ENCODE data around the gene PAX7.

The PAX7 gene

DNA sequence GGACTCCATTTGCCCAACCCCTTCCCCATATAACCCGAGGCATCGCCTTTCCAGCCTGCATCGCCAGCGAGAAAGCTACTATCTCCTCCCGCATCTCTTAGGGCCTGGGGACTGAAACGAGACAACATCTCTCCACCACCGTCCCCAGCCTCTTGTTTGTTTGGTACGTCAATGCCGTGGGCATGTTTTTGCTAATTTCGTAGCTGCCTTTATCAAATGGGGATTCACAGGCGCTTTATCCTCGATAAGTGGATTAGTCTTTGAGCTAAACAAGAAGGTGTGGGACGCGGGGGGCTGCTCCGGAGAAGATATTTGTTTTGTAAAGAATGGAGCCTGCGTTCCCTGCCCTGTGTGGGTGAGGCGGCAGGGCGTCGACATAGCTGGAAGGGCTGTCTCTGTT, 91.6 kb downstream of the PAX7 start:
- Mint-ChIP-seq H3K9me3 (no peaks in the 10 kb centered on the region), H3K27me3 (ENCODE audit: low read depth) (peaks cover 57% of the 10 kb centered on the region), H3K36me3 (ENCODE audit: low read depth) (no peaks in the 10 kb centered on the region), H3K27ac (no peak overlapping the region), H3K4me1 (ENCODE audit: low read depth) (no peaks in the 10 kb centered on the region), H3K4me3 (no peak overlapping the region)
- DNase-seq (ENCODE audit: low spot score), result no peak

DNA sequence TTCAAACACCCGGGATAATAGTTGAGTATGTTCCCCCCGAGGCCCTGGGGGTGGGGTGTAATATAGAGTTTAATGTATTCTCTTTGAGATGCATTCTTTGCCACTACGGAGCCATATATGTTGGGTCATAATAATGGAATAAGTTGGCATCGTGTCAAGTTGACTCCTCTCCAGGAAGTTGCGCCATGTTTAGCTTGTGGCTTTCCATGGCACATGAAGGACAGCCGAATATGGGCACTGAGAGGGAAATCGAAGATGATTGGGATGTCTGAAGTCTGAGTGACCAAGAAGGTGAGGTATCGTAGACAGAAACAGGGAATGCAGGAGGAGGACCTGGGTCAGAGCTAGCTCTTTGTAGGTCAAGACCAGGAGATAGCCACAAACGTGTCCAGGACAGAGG, 92.6 kb downstream of the PAX7 start:
- H3K36me3 Mint-ChIP-seq (ENCODE audit: low read depth), result no peaks in the 10 kb centered on the region
- H3K4me3 Mint-ChIP-seq, result no peak overlapping the region

DNA sequence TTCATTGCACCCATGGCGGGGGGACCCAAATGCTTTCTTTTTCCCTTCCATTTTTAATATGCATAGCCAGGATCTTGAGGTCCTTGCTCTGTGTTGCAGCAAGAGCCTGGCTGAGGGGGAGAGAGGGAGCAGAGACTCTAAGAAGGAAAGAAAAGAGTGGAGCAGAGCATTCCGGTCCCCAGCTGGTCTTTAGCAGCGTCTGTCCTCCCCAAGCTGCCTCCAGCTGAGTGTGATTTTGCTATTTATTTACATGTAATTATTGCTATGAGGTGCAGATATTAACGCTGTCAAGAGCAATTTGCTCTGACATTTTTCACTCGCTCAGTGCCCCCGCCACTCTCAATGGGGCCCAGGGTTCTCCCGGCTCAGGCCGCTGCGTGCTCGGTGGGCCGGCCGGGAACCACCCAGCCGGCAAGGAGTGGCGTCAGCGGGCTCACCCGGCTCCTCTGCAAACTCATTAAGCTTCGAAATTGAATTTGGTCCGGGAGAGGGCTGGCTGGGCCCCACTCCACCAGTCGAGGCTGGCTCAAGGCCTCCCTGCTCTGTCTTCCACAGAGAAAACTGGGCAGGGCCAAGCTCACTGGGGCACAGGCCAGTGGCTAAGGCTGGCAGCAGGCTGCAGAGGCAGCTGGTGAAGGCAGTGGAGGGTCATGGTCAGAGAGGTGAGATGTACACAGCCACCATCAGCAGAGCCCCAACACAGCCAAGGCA, 93.2 kb downstream of the PAX7 start:
- H3K4me1 Mint-ChIP-seq (ENCODE audit: low read depth), result no peaks in the 10 kb centered on the region
- peaks cover 43% of the 10 kb centered on the region for H3K27me3 Mint-ChIP-seq (ENCODE audit: low read depth)
- H3K9me3 Mint-ChIP-seq, result no peaks in the 10 kb centered on the region
- no peaks in the 10 kb centered on the region for H3K36me3 Mint-ChIP-seq (ENCODE audit: low read depth)
- no peak overlapping the region for H3K4me3 Mint-ChIP-seq
- no peak overlapping the region for H3K27ac Mint-ChIP-seq
- DNase-seq (ENCODE audit: low spot score), result no peak

More for the DNA sequence above, 92.6 kb downstream of the PAX7 start:
- Mint-ChIP-seq H3K9me3 (no peaks in the 10 kb centered on the region), H3K27ac (no peak overlapping the region), H3K4me1 (ENCODE audit: low read depth) (no peaks in the 10 kb centered on the region), H3K27me3 (ENCODE audit: low read depth) (peaks cover 48% of the 10 kb centered on the region)
- DNase-seq (ENCODE audit: low spot score), result no peak

DNA sequence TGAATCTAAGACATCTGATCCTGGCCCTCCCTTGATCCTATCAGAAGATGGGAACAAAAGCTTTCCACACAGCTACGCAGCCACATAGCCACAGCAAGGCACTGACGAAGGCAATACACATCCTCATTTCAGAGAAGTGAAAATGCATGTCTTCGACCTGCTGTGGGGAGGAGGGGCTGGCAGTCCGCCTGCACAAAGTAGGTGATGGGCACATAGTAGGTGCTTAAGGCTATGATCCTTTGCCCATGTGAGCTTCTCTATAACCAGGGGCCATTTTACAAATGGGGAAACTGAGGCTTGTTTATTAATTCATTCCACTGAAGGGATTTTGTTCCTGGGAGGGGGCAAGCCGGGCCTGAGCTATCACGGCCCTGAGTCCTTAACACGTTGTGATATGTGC, 94.2 kb downstream of the PAX7 start:
- no peak overlapping the region for H3K4me3 Mint-ChIP-seq
- H3K9me3 Mint-ChIP-seq, result no peaks in the 10 kb centered on the region
- H3K4me1 Mint-ChIP-seq (ENCODE audit: low read depth), result no peaks in the 10 kb centered on the region
- no peaks in the 10 kb centered on the region for H3K36me3 Mint-ChIP-seq (ENCODE audit: low read depth)
- H3K27ac Mint-ChIP-seq, result no peak overlapping the region
- H3K27me3 Mint-ChIP-seq (ENCODE audit: low read depth), result peaks cover 40% of the 10 kb centered on the region
- no peak for DNase-seq (ENCODE audit: low spot score)

DNA sequence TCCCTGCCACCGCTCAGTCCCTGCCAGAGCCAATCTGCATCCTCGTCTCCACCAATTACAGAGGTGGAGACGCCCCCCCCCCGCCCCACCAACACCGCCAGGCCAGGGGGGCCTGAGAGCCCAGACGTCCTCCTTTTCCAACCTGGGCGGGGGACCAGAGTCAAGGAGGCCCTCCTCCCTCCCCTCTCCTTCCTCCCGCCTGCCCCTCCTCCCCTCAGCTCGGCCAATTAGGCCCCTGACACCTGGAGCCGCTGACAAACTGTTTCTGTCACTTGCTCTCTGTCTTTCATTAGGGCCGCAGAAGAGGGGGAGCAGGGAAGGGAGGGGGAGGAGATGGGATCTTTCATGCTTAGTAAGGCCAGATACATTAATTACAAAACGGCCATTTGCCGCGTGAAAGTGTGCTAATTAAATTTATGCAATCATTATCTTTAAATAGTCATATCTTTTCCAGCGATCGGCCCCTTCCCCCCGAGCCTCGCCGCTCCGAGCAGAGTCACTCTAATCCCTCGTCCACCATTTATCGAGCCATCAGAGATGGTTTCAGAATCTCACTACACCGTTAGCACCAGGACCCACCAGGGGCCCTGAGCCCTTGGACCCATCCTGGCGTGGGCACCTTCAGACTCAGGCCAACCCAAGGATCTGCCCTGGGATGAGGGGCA, 94.7 kb downstream of the PAX7 start:
- Mint-ChIP-seq H3K27ac (no peak overlapping the region), H3K27me3 (ENCODE audit: low read depth) (peaks cover 40% of the 10 kb centered on the region), H3K9me3 (no peaks in the 10 kb centered on the region), H3K36me3 (ENCODE audit: low read depth) (no peaks in the 10 kb centered on the region), H3K4me1 (ENCODE audit: low read depth) (no peaks in the 10 kb centered on the region), H3K4me3 (no peak overlapping the region)
- no peak for DNase-seq (ENCODE audit: low spot score)

DNA sequence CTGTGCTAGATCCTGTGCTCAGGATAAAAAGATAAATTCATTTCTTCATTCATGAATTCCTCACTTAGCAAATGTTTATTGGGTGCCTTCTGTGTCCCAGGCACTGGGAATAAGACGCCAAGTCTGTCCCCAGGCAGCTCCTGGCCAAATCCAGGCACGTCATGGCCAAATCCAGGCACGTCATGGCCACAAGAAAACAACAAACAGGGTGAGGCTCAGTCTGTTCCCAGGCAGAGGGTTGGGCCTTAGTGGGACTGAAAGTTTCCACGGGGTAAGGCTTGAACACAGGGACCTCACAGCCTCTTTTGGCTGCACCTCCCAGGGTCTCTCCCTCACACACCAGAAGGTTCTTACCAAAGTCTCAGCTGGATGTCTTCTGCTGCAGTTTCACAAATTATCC, 95.7 kb downstream of the PAX7 start:
- Mint-ChIP-seq H3K4me1 (ENCODE audit: low read depth) (no peaks in the 10 kb centered on the region), H3K36me3 (ENCODE audit: low read depth) (no peaks in the 10 kb centered on the region), H3K4me3 (no peak overlapping the region), H3K9me3 (no peaks in the 10 kb centered on the region), H3K27ac (no peak overlapping the region), H3K27me3 (ENCODE audit: low read depth) (peaks cover 37% of the 10 kb centered on the region)
- DNase-seq (ENCODE audit: low spot score), result no peak

DNA sequence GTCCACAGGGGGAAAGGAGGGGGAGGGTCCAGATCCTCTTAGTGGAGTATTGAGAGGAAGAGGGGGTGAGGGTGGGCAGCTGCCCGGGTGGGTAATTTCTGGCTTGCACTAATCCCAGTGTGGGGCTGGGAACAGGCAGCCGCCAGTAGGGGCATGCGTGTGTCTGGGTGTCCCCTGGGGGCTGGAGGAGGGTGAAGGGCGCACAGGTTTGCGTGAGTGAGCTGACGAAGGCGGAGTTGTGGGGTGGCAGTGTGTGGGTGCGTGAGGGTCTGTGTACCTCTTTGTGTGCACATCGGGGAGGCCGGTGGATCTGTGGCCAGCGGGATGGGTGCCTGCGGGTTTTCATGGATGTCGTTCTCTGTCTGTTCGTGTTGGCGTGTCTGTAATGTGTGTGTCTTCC, 97.3 kb downstream of the PAX7 start:
- no peak for DNase-seq (ENCODE audit: low spot score)
- Mint-ChIP-seq H3K36me3 (ENCODE audit: low read depth) (no peaks in the 10 kb centered on the region), H3K9me3 (no peaks in the 10 kb centered on the region), H3K4me3 (no peak overlapping the region), H3K4me1 (ENCODE audit: low read depth) (no peaks in the 10 kb centered on the region), H3K27me3 (ENCODE audit: low read depth) (peaks cover 36% of the 10 kb centered on the region), H3K27ac (no peak overlapping the region)

DNA sequence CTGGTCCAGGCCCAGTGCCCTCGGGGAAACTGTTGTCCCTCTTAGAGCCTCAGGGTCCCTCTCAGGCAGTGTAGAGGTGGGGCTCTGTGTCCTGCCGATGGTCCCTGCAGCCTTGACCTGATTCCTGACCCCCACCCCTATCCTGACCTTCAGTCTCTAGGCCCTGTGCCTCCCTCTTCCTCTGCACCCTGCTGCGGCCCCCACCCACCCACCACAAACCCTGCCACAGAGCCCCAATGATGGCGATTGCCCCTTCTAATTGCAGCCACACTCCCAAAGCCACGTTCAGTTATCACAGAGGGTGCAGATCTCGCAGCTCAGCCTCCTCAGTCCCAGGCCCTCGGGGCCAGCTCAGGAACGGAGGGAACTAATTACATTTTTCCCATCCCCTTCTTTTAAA, 99.7 kb downstream of the PAX7 start:
- Mint-ChIP-seq H3K9me3 (no peaks in the 10 kb centered on the region), H3K36me3 (ENCODE audit: low read depth) (no peaks in the 10 kb centered on the region), H3K27me3 (ENCODE audit: low read depth) (peaks cover 19% of the 10 kb centered on the region), H3K4me3 (no peak overlapping the region), H3K4me1 (ENCODE audit: low read depth) (no peaks in the 10 kb centered on the region), H3K27ac (no peak overlapping the region)
- DNase-seq (ENCODE audit: low spot score), result no peak

DNA sequence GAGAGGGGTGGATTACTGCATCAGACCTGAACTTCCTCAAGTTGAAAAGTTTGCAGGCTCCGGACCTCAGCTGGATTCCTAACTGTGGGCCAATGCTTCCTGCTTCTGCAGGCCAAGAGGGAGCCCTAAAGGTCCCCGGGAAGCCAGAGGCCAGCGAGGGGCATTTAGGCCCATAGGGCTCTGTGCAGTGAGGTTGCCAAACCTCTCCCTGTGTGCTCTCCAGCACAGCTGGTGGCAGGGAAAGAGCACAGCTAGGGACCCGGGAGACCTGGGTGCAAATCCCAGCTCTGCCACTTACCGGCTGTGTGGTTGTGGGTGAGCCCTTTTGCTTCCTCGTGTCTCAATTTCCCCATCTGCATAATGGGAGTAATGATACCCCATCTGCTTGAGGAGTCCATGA, 100.5 kb downstream of the PAX7 start:
- Mint-ChIP-seq H3K27ac (no peak overlapping the region), H3K36me3 (ENCODE audit: low read depth) (no peaks in the 10 kb centered on the region), H3K4me3 (no peak overlapping the region), H3K4me1 (ENCODE audit: low read depth) (no peaks in the 10 kb centered on the region), H3K27me3 (ENCODE audit: low read depth) (peaks cover 13% of the 10 kb centered on the region), H3K9me3 (no peaks in the 10 kb centered on the region)
- DNase-seq (ENCODE audit: low spot score), result no peak

DNA sequence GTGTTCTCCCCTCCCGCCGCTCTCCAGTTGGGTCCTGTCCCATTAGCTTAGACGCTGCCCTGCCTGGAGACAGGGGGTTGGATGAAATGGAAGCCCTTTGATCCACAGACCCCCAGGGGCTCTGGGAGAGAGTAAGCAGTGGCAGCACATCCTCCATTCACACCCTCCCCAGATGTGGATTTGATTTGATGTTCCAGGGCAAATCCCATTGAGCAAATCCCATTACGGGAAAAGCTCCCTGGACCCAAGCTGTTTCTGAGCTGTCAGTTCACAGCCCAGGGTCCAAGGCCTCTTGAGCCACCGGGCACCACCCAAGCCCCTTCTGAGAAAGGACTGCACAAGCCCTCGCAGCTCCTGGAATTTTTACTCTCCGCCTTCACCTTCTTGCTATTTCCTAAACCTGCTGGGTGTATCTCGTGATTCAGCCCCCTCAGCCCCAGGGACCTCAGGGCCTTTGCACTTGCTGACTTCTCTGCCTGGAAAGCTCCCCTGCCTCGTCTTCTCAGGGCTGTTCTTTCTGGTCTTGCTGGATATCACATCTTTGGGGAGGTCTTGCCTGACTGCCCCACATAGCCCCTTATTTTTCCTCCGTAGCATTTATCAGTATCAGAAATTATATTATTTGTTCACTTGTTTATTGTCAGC, 101.1 kb downstream of the PAX7 start:
- Mint-ChIP-seq H3K36me3 (ENCODE audit: low read depth) (no peaks in the 10 kb centered on the region), H3K4me1 (ENCODE audit: low read depth) (no peaks in the 10 kb centered on the region), H3K9me3 (no peaks in the 10 kb centered on the region), H3K4me3 (no peak overlapping the region), H3K27me3 (ENCODE audit: low read depth) (peaks cover 10% of the 10 kb centered on the region), H3K27ac (no peak overlapping the region)
- DNase-seq (ENCODE audit: low spot score), result no peak

DNA sequence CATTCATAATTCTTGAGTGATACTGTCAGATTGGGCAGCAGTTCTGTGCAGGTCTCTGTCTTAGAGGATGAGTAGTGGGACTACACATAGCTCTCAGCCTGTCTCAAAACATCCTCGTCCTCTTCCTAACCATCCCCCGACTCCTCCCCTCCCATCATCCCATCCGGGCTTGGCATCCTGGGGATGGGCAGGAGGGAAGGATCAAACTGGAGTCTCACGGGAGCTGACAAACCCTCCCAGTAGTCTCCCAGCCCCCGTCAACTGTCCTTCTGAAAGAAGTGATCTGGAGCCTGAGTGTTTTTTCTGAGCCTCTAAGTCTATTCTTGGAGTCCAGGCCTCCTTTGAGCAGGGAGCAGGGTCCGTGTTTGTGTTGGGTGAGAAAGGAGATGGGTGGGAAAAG, 102.0 kb downstream of the PAX7 start:
- no peaks in the 10 kb centered on the region for H3K4me1 Mint-ChIP-seq (ENCODE audit: low read depth)
- DNase-seq (ENCODE audit: low spot score), result no peak
- no peak overlapping the region for H3K4me3 Mint-ChIP-seq
- H3K9me3 Mint-ChIP-seq, result no peaks in the 10 kb centered on the region
- H3K27ac Mint-ChIP-seq, result no peak overlapping the region
- peaks cover 7% of the 10 kb centered on the region for H3K27me3 Mint-ChIP-seq (ENCODE audit: low read depth)
- H3K36me3 Mint-ChIP-seq (ENCODE audit: low read depth), result no peaks in the 10 kb centered on the region

DNA sequence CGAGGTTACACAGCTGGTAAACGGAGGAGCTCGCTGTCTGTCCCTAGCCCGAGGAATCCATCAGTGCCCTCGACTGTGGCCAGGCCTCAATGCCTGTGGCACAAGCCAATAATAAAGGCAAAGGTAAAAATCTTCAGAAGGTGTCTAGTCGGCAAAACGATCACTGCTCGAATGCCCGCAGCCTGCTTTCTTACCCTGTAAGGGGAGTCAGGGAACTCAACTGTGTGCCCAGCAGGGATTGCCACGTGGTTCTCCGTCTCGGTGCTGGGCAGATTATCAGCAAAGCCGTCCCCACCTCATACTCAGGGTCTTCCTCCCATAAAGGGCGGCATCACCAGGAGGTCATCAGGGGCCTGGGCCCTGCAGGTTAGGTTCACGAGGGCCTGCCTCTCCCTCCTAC, 103.4 kb downstream of the PAX7 start:
- Mint-ChIP-seq H3K27me3 (ENCODE audit: low read depth) (peaks cover 7% of the 10 kb centered on the region), H3K36me3 (ENCODE audit: low read depth) (no peaks in the 10 kb centered on the region), H3K27ac (no peak overlapping the region), H3K9me3 (no peaks in the 10 kb centered on the region), H3K4me3 (no peak overlapping the region), H3K4me1 (ENCODE audit: low read depth) (no peaks in the 10 kb centered on the region)
- DNase-seq (ENCODE audit: low spot score), result no peak

DNA sequence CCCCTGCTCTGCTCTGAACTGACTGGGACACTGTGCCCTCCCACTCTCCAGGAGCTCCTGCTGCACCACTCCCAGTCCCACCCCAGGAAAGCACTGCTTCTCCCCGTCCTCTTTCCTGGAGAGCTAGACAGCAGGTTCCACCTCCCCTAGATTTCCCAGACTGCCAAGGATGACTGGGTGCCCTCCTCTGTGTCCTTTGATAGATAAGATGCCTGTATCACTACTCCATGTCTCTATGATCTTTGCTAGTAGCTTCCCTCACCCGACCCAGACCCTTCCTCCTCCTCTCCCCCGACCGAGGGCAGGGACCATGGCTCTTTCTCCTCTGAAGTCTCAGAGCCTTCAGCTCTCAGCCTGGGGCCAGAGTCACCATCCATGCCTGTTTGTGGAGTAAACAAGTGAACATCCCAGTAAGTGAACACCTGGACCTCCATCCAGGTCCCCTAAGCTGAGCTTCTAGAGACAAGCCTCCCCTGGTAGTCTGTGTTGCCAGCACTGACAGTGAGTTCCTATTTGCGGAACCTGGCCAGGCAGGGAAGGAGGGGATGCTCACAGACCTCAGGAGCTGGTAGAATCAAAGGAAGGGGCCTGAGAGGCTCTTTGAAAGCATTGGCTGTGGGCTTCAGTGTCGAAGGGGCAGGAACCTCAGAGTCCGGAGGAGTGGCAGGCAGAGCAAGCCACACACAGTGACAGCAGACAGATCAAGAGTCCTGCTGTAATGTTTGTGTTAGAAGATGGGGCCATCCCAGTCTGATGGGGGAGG, 104.0 kb downstream of the PAX7 start:
- DNase-seq (ENCODE audit: low spot score), result no peak
- Mint-ChIP-seq H3K4me3 (no peak overlapping the region), H3K27me3 (ENCODE audit: low read depth) (peaks cover 7% of the 10 kb centered on the region), H3K36me3 (ENCODE audit: low read depth) (no peaks in the 10 kb centered on the region), H3K27ac (no peak overlapping the region), H3K4me1 (ENCODE audit: low read depth) (no peaks in the 10 kb centered on the region), H3K9me3 (no peaks in the 10 kb centered on the region)
